Neural cell (in vitro differentiated cells): ENCODE results near the gene SLC6A2. TPM values are rescaled to one million over a fixed set of nuclear protein-coding genes. Genes with fewer than 3 reads are reported as not detected.

Experiments used
- H2AFZ ChIP-seq: fragments of 200-600, 300-800 bp; sonication (generic), shearing (Covaris generic); 2 replicates; pipeline ENCODE4 v1.6.0; 2014; ENCODE audit warnings: low read depth, mild to moderate bottlenecking, antibody characterized with exemption, low read length, moderate library complexity
- H3F3A ChIP-seq: fragments of 200-600 bp; shearing (Covaris generic); 2 replicates; pipeline ENCODE4 v1.6.1; 2016; ENCODE audit warnings: mild to moderate bottlenecking, moderate library complexity, mixed read lengths, antibody characterized with exemption, low read length; ENCODE audit not compliant: insufficient read depth, poor library complexity, severe bottlenecking
- H3K27ac ChIP-seq: fragments of 200-600, 300-800 bp; sonication (generic), shearing (Covaris generic); 2 replicates; pipeline ENCODE4 v1.5.1; 2014; ENCODE audit warnings: mild to moderate bottlenecking, low read length, moderate library complexity
- H3K27me3 ChIP-seq: fragments of 300-800, 200-600 bp; sonication (generic), shearing (Covaris generic); 2 replicates; pipeline ENCODE4 v1.6.0; 2014; ENCODE audit warnings: mild to moderate bottlenecking, low read depth, low read length, moderate library complexity; ENCODE audit not compliant: insufficient read depth
- H3K36me3 ChIP-seq: fragments of 300-800, 200-600 bp; sonication (generic), shearing (Covaris generic); 2 replicates; pipeline ENCODE4 v1.5.1; 2014; ENCODE audit warnings: mild to moderate bottlenecking, antibody characterized with exemption, low read length, moderate library complexity; ENCODE audit not compliant: insufficient read depth
- H3K4me2 ChIP-seq: fragments of 300-800, 200-600 bp; sonication (generic), shearing (Covaris generic); 2 replicates; pipeline ENCODE4 v1.6.0; 2014; ENCODE audit warnings: mild to moderate bottlenecking, low read length
- H3K4me3 ChIP-seq: fragments of 300-800, 200-600 bp; sonication (generic), shearing (Covaris generic); 2 replicates; pipeline ENCODE4 v1.5.1; 2014; ENCODE audit warnings: mild to moderate bottlenecking, low read length, moderate library complexity
- H3K79me2 ChIP-seq: fragments of 200-600 bp; shearing (Covaris generic); replicated peaks from 2 replicates; pipeline ENCODE4 v1.6.0; 2014; ENCODE audit warnings: mild to moderate bottlenecking, low read length, moderate library complexity; ENCODE audit not compliant: insufficient read depth
- H3K9ac ChIP-seq: fragments of 300-800, 200-600 bp; sonication (generic), shearing (Covaris generic); 2 replicates; pipeline ENCODE4 v1.6.1; 2016; ENCODE audit warnings: mild to moderate bottlenecking, low read length, mixed read lengths
- H3K9me2 ChIP-seq: fragments of 200-600 bp; shearing (Covaris generic); 2 replicates; pipeline ENCODE4 v1.6.1; 2016; ENCODE audit warnings: mild to moderate bottlenecking, low read length, mixed read lengths; ENCODE audit not compliant: insufficient read depth
- H3K9me3 ChIP-seq: fragments of 200-600, 300-800 bp; sonication (generic), shearing (Covaris generic); 2 replicates; pipeline ENCODE4 v1.6.1; 2016; ENCODE audit warnings: mild to moderate bottlenecking, mixed run types, low read length, moderate library complexity, mixed read lengths
- H4K20me1 ChIP-seq: fragments of 200-600 bp; shearing (Covaris generic); 2 replicates; pipeline ENCODE4 v1.6.1; 2016; ENCODE audit warnings: mild to moderate bottlenecking, mixed run types; ENCODE audit not compliant: insufficient read depth
- CTCF ChIP-seq: fragments of 450-650 bp; IDR thresholded peaks from 2 replicates; pipeline ENCODE4 v1.5.1; 2014; ENCODE audit warnings: antibody characterized with exemption, mild to moderate bottlenecking, moderate library complexity; ENCODE audit not compliant: poor library complexity, severe bottlenecking
- EP300 ChIP-seq: fragments of 450-650 bp; conservative IDR thresholded peaks from 2 replicates; pipeline ENCODE4 v1.6.1; 2014; ENCODE audit warnings: antibody characterized with exemption, mild to moderate bottlenecking, moderate library complexity; ENCODE audit not compliant: poor library complexity, severe bottlenecking
- EZH2 ChIP-seq: fragments of 200-600, 300-800 bp; shearing (Covaris generic), sonication (generic); IDR thresholded peaks from 2 replicates; pipeline ENCODE4 v1.6.1; 2014; ENCODE audit warnings: antibody characterized with exemption, low read length, borderline replicate concordance, mild to moderate bottlenecking; ENCODE audit not compliant: insufficient read depth, poor library complexity, severe bottlenecking
- MXI1 ChIP-seq: fragments of 450-650 bp; conservative IDR thresholded peaks from 2 replicates; pipeline ENCODE4 v1.6.1; 2014; ENCODE audit warnings: antibody characterized with exemption, mild to moderate bottlenecking; ENCODE audit not compliant: poor library complexity, severe bottlenecking
- POLR2AphosphoS5 ChIP-seq: IDR thresholded peaks from 2 replicates; pipeline ENCODE4 v1.6.1; 2012
- RAD21 ChIP-seq: fragments of 450-650 bp; conservative IDR thresholded peaks from 2 replicates; pipeline ENCODE4 v1.6.1; 2014; ENCODE audit warnings: antibody characterized with exemption, mild to moderate bottlenecking, moderate library complexity
- REST ChIP-seq: IDR thresholded peaks from 2 replicates; pipeline ENCODE4 v1.6.1; 2012; ENCODE audit warnings: borderline replicate concordance
- SMC3 ChIP-seq: fragments of 450-650 bp; conservative IDR thresholded peaks from 2 replicates; pipeline ENCODE4 v1.6.1; 2014; ENCODE audit warnings: antibody characterized with exemption, mild to moderate bottlenecking, moderate library complexity; ENCODE audit not compliant: poor library complexity
- TAF1 ChIP-seq: IDR thresholded peaks from 2 replicates; pipeline ENCODE4 v1.6.1; 2012; ENCODE audit warnings: low read depth
- polyA plus RNA-seq: library from polyadenylated mRNA; depleted of rRNA; stranded (reverse); fragments of >200 nt; gene quantifications from 2 replicates; pipeline ENCODE4 v1.2.3, GENCODE V29; 2014

SLC6A2 gene
- polyA plus RNA-seq, 1 donor from 2014 or later = not detected

DNA sequence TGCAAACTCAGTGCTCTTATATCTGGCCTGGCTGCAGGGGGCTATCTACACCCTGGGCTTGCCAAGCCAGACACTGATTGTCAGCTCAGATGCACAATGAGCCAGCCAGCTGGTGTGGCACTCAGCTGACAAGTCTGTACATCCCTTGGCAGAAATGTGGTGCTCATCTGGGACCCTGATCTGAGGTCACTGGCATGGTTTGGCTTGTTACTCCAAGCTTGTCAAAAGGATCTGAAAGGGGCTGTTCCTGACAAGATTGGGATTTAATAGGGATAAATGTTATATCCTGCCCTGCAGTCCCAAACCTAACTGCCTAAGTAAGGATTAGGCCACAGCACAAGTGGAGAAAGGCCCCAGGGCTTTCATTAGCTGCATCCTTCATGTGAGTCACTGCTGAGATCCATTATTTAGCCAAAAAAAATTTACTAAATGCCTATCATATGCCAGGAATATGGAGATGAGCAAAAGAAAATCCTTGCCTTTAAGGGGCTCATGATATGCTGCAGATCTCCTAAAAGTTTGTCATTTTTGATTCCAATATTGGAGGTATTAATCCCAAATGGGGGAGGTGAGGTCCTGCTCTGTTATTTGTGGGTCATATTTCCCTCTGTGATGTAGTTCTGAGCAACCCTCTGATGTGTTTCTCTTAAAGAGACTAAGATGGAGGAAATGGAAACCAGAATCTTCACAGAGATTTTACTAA is 6.3 kb downstream of the SLC6A2 start:
- Histone ChIP-seq H3K27ac (no peak overlapping the region), H3K79me2 (no peaks in the 10 kb centered on the region), H3K9ac (no peak overlapping the region), H3K9me3 (no peaks in the 10 kb centered on the region), H3K4me3 (no peak overlapping the region), H3F3A (no peaks in the 10 kb centered on the region), H3K9me2 (no peaks in the 10 kb centered on the region), H3K36me3 (no peaks in the 10 kb centered on the region), H4K20me1 (no peaks in the 10 kb centered on the region), H2AFZ (no peak overlapping the region), H3K4me2 (no peak overlapping the region), H3K27me3 (peaks cover 19% of the 10 kb centered on the region)
- no peak for TF ChIP-seq REST
- TF ChIP-seq EP300 = no peak
- no peak for TF ChIP-seq RAD21
- no peak for TF ChIP-seq SMC3

DNA sequence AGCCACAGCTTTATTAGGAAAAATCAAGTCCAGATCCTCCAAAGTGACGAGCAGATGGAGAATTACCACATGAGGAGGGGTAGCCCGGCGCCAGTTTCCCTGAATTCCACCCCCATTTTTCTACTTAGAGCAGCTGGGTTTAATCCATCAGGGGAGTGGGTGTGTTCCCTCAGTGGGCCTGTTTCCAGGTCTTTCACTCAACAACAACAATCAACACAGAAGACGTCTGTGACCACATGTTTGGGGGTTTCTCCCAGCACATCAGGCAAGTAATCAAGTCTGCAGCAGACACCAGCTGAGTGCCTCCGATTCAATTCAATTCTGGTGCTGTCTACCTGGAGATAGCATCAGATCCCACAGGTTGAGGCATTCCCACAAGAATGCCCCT is 6.8 kb downstream of the SLC6A2 start:
- Histone ChIP-seq H3K27me3 (peaks cover 14% of the 10 kb centered on the region), H3K27ac (no peak overlapping the region), H3K9me2 (no peaks in the 10 kb centered on the region), H3K9me3 (no peaks in the 10 kb centered on the region), H3K4me2 (no peak overlapping the region), H4K20me1 (no peaks in the 10 kb centered on the region), H3K4me3 (no peak overlapping the region), H3K79me2 (no peaks in the 10 kb centered on the region), H3K9ac (no peak overlapping the region), H3K36me3 (no peaks in the 10 kb centered on the region), H2AFZ (no peak overlapping the region), H3F3A (no peaks in the 10 kb centered on the region)
- TF ChIP-seq EP300 = no peak
- no peak for TF ChIP-seq TAF1
- TF ChIP-seq SMC3 = no peak
- TF ChIP-seq EZH2 = no peak
- TF ChIP-seq REST = no peak
- TF ChIP-seq MXI1 = no peak
- TF ChIP-seq RAD21 = no peak
- no peak for TF ChIP-seq CTCF
- no peak for TF ChIP-seq POLR2AphosphoS5
